T-helper 1 cell treated with Interleukin-12 subunit alpha and Interleukin-12 subunit beta and Interleukin-4 antibody, amounts not matched to agents 30 μg/mL and 1 μg/mL, for 36 hours (primary cell): ENCODE results near the gene MRPS21.
"Not testable (repeated sequence)": the region's sequence is repeated elsewhere in the genome, so short reads cannot be mapped to it uniquely, and the experiment has no call there.

Experiments used
- H3K27ac Mint-ChIP-seq: one replicate; pipeline ENCODE4 v1.8.0; 2021; ENCODE audit warnings: mild to moderate bottlenecking, mixed read lengths
- H3K27me3 Mint-ChIP-seq: one replicate; pipeline ENCODE4 v1.8.0; 2021; ENCODE audit warnings: low read depth, mixed read lengths
- H3K36me3 Mint-ChIP-seq: one replicate; pipeline ENCODE4 v1.8.0; 2021; ENCODE audit warnings: low read depth, mixed read lengths
- H3K4me1 Mint-ChIP-seq: one replicate; pipeline ENCODE4 v1.8.0; 2021; ENCODE audit warnings: low read depth, mixed read lengths
- H3K4me3 Mint-ChIP-seq: one replicate; pipeline ENCODE4 v1.8.0; 2021; ENCODE audit warnings: mild to moderate bottlenecking, moderate library complexity, mixed read lengths
- H3K9me3 Mint-ChIP-seq: one replicate; pipeline ENCODE4 v1.8.0; 2021; ENCODE audit warnings: mixed read lengths

Gene MRPS21

DNA sequence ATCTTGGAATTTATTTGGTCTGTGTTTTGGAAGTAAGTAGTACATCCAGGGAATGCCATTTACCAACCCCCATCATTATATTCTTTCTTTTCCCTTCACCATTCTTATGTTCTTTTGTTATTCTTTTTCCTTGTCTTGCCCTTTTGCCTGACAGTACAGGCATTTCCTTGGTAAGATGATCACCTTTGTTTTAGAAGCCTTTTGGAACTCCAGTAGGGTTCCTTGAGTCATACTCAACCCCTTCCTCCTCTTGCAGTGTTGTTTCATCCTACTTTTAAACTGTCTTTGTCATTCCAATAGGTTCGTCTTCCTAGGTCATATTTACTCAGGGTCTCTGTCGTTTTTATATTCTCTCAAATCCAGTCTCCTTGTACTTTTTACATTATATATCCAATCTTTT lies 9.2 kb downstream of the MRPS21 start:
- no peak overlapping the region for H3K27ac Mint-ChIP-seq
- peaks cover 7% of the 10 kb centered on the region for H3K4me1 Mint-ChIP-seq
- H3K27me3 Mint-ChIP-seq: no peaks in the 10 kb centered on the region
- no peak overlapping the region for H3K4me3 Mint-ChIP-seq
- no peaks in the 10 kb centered on the region for H3K9me3 Mint-ChIP-seq
- peaks cover 20% of the 10 kb centered on the region for H3K36me3 Mint-ChIP-seq

DNA sequence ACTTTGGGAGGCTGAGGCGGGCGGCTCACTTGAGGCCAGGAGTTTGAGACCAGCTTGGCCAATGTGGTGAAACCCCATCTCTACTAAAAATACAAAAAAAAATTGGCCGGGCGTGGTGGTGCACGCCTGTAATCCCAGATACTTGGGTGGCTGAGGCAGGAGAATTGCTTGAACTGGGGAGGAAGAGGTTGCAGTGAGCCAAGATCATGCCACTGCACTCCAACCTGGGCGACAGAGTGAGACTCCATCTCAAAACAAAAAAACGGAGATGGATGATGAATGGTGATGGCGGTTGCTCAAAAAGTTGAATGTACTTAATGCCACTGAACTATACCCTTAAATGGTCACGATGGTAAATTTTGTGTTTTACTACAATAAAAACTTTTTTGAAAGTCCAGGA lies 14.9 kb downstream of the MRPS21 start:
- not testable (repeated sequence) for H3K9me3 Mint-ChIP-seq, H3K27me3 Mint-ChIP-seq, H3K4me3 Mint-ChIP-seq, H3K36me3 Mint-ChIP-seq, H3K4me1 Mint-ChIP-seq, H3K27ac Mint-ChIP-seq

- Mint-ChIP-seq H3K27ac (no peak overlapping the region), H3K36me3 (peaks cover 7% of the 10 kb centered on the region), H3K4me1 (no peaks in the 10 kb centered on the region), H3K27me3 (no peaks in the 10 kb centered on the region), H3K9me3 (no peaks in the 10 kb centered on the region), H3K4me3 (no peak overlapping the region)
These were observed 16.3 kb downstream of the MRPS21 start for GRCh38 chr1:150309758-150310508.

DNA sequence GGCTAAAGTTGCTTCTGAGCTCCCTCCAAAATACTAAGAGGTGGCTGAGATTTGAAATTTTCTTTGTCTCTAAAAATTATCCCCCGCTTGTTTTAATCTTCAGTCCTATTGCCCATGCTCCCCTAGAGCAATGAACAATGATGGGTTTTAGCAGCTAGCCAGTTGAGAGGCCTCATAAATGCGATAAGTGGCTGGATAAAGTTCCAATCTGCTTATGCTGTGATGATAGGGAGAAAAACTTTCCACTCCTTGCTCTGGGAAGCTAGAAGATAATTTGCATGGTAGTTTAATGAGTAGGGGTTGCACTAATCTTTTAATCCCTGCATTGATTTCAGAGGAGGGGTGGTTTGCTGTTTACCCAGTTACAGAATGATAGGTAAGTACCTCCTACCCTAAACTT lies 18.1 kb downstream of the MRPS21 start:
- H3K36me3 Mint-ChIP-seq: peaks cover 5% of the 10 kb centered on the region
- no peaks in the 10 kb centered on the region for H3K27me3 Mint-ChIP-seq
- no peak overlapping the region for H3K4me3 Mint-ChIP-seq
- H3K4me1 Mint-ChIP-seq: no peaks in the 10 kb centered on the region
- H3K27ac Mint-ChIP-seq: no peak overlapping the region
- no peaks in the 10 kb centered on the region for H3K9me3 Mint-ChIP-seq

GRCh38 chr1:150314691-150315090 lies 21.0 kb downstream of the MRPS21 start:
- not testable (repeated sequence) for H3K4me3 Mint-ChIP-seq, H3K4me1 Mint-ChIP-seq, H3K27ac Mint-ChIP-seq, H3K9me3 Mint-ChIP-seq, H3K36me3 Mint-ChIP-seq, H3K27me3 Mint-ChIP-seq

DNA sequence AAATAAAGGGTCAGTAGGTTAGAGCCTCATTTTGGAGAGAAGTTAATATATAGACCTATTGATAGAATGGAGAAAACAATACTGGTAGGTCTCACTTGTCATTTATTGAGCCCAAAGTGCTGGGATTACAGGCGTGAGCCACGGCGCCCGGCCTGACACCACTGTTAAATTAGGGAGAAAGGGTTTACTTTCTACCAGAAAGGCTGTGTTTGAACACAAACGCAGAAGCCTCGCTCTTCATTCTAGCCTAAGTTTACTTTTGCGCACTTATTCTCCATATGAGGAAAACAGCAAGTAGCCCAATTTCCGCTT lies 27.0 kb downstream of the MRPS21 start:
- peaks cover 16% of the 10 kb centered on the region for H3K36me3 Mint-ChIP-seq

GRCh38 chr1:150321826-150322166 lies 28.1 kb downstream of the MRPS21 start:
- peak overlapping the region; percentile 100 for H3K4me3 Mint-ChIP-seq
- H3K9me3 Mint-ChIP-seq: no peaks in the 10 kb centered on the region
- no peaks in the 10 kb centered on the region for H3K27me3 Mint-ChIP-seq
- H3K27ac Mint-ChIP-seq: peak overlapping the region; percentile 100
- peaks cover 22% of the 10 kb centered on the region for H3K4me1 Mint-ChIP-seq
- H3K36me3 Mint-ChIP-seq: peaks cover 22% of the 10 kb centered on the region

More for the DNA sequence above, 27.0 kb downstream of the MRPS21 start:
- peak overlapping the region; percentile 100 for H3K4me3 Mint-ChIP-seq
- peaks cover 22% of the 10 kb centered on the region for H3K4me1 Mint-ChIP-seq
- H3K27me3 Mint-ChIP-seq: no peaks in the 10 kb centered on the region
- H3K9me3 Mint-ChIP-seq: no peaks in the 10 kb centered on the region
- peak overlapping the region; percentile 100 for H3K27ac Mint-ChIP-seq

DNA sequence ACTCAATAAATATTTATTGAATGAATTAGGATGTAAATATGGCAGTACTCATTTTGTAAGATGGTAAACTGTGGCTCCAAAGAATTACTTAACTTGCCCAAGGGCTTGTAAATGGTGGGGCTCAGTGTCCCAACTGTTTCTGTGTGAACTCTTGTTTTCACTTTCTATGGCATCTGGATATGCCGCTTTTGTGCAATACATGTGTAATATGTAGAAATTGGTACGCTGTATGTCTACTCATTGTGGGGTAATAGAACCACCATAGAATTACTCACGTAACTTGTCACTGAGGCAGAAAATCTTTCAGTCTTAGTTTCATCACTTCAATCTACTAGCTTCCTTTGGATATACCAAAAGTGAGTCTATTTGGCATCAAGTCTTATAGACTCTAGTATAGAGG lies 28.6 kb downstream of the MRPS21 start:
- no peaks in the 10 kb centered on the region for H3K27me3 Mint-ChIP-seq
- H3K4me1 Mint-ChIP-seq: peaks cover 22% of the 10 kb centered on the region
- H3K4me3 Mint-ChIP-seq: peak overlapping the region; percentile 100
- peak overlapping the region; percentile 100 for H3K27ac Mint-ChIP-seq
- no peaks in the 10 kb centered on the region for H3K9me3 Mint-ChIP-seq
- H3K36me3 Mint-ChIP-seq: peaks cover 23% of the 10 kb centered on the region

- no peak overlapping the region for H3K4me3 Mint-ChIP-seq
- H3K36me3 Mint-ChIP-seq: peaks cover 46% of the 10 kb centered on the region
- no peaks in the 10 kb centered on the region for H3K27me3 Mint-ChIP-seq
- no peaks in the 10 kb centered on the region for H3K9me3 Mint-ChIP-seq
- H3K4me1 Mint-ChIP-seq: peaks cover 2% of the 10 kb centered on the region
- no peak overlapping the region for H3K27ac Mint-ChIP-seq
These were observed 39.1 kb downstream of the MRPS21 start for GRCh38 chr1:150332651-150333290.

DNA sequence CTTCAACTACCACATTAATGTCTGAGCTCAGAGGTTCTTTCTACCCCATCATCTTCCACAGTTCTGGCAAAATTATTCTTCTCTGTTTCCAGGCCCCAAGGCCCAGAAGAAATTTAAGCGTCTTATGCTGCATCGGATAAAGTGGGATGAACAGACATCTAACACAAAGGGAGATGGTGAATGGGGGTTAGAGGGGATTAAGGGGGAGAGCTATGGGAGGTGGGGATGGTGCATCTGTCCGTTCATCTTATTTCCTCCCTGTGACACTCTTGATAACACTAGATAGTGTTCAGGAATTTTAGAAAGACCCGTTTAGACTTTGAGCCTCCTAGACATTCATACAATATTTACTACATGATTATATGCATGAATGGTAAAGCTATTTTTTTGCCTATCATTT lies 52.7 kb downstream of the MRPS21 start:
- no peaks in the 10 kb centered on the region for H3K4me1 Mint-ChIP-seq
- peaks cover 53% of the 10 kb centered on the region for H3K36me3 Mint-ChIP-seq
- H3K27ac Mint-ChIP-seq: no peak overlapping the region
- H3K4me3 Mint-ChIP-seq: no peak overlapping the region
- no peaks in the 10 kb centered on the region for H3K9me3 Mint-ChIP-seq
- no peaks in the 10 kb centered on the region for H3K27me3 Mint-ChIP-seq

GRCh38 chr1:150352866-150353265 lies 59.2 kb downstream of the MRPS21 start:
- H3K27me3 Mint-ChIP-seq: no peaks in the 10 kb centered on the region
- H3K4me3 Mint-ChIP-seq: no peak overlapping the region
- H3K4me1 Mint-ChIP-seq: no peaks in the 10 kb centered on the region
- H3K36me3 Mint-ChIP-seq: peaks cover 26% of the 10 kb centered on the region
- H3K27ac Mint-ChIP-seq: no peak overlapping the region
- H3K9me3 Mint-ChIP-seq: no peaks in the 10 kb centered on the region
